Activated naive CD4-positive, alpha-beta T cell treated with anti-CD3 and anti-CD28 coated beads, Interleukin-2, amount 50 U/mL, for 72 hours (primary cell): ENCODE results near the gene TRIM59. TPM values are rescaled to one million over a fixed set of nuclear protein-coding genes. Genes with fewer than 3 reads are reported as not detected.

Experiments
- ATAC-seq, 2 donors: fragments of 150-1000 bp; cut with Tn5 transposase; 2 replicates each; pipeline ENCODE4 v1.10.0; 2021; ENCODE audit warnings: mild to moderate bottlenecking in 2 of 2, moderate library complexity in 2 of 2
- DNase-seq, 2 donors: peaks; one replicate each; pipeline ENCODE4 v3.0.0; 2021 to 2022; ENCODE audit warnings: low spot score in 2 of 2
- H3K27ac Mint-ChIP-seq, 2 donors: one replicate each; pipeline ENCODE4 v1.8.0; 2022; ENCODE audit warnings: mild to moderate bottlenecking in 2 of 2, mixed read lengths in 2 of 2
- H3K36me3 Mint-ChIP-seq, 2 donors: one replicate each; pipeline ENCODE4 v1.8.0; 2022; ENCODE audit warnings: mixed read lengths in 2 of 2
- H3K9me3 Mint-ChIP-seq, 2 donors: one replicate each; pipeline ENCODE4 v1.8.0; 2022; ENCODE audit warnings: mixed read lengths in 2 of 2
- total RNA-seq, 2 donors: library from RNA; stranded (reverse); gene quantifications; one replicate each; pipeline ENCODE4 v1.2.3, GENCODE V29; 2022

The TRIM59 gene, protein sequence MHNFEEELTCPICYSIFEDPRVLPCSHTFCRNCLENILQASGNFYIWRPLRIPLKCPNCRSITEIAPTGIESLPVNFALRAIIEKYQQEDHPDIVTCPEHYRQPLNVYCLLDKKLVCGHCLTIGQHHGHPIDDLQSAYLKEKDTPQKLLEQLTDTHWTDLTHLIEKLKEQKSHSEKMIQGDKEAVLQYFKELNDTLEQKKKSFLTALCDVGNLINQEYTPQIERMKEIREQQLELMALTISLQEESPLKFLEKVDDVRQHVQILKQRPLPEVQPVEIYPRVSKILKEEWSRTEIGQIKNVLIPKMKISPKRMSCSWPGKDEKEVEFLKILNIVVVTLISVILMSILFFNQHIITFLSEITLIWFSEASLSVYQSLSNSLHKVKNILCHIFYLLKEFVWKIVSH
- 10 to 100 TPM; 28.7 to 31.1 TPM for total RNA-seq

DNA sequence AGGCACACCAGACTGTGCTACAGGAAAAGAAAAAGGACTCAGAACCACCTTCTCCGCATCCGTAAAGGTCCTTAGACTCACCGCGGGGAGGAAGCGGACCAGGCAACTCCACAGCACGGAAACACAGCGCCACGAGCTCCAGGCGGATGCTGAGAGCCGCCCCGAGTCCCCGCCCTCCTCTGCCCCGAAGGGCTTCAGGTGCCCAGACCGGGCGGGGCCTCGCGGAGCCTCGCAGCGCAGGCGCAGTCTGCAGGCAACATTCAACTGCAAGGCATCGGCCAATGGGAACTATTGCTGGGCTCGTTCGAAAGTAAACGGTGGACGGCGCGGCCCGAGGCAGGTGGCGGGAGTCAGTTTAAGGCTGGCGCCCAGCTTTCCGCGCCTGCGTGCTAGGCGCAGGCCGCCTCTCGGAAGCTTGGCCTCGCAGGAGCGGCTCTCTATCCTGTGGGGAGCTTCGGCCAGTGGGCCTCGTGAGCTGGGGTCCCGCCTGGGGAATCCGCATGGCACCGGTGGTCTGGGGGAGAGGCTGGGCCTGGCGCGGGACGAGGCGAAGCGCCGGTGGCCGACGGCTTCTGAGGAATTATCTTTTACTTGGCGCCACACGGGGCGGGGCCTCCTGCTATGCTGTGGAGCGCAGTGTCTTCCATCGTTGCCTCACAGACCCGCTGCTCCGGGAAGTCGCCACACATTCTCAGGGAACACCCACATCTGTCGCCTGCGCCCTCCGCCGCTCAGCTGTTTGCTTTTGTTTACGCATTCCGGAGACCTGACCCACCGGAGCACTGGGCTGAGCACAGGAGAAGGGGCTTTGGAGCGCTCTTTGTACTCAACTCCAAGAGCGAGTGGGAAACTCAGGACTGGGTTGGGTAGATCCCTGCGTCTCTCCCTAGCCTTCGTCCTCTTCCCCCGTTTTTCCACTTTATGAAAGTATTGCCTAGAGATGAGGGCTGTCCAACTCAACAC is at the start of gene TRIM59:
Gene TRIM59 (minus strand): TSS at position 151 of the 963 bp plus-strand sequence. CDS start 10,603 bp downstream, outside the sequence.
- DNase-seq (peak; percentile 96 to 99), ATAC-seq (peak; percentile 94 to 95)
- Mint-ChIP-seq H3K36me3 (peaks cover 20 to 48% of the 10 kb centered on the region in 2 donors), H3K27ac (peak within 1 kb of the TSS; percentile 97 to 98), H3K9me3 (peaks cover 0 to 4% of the 10 kb centered on the region in 2 donors)

DNA sequence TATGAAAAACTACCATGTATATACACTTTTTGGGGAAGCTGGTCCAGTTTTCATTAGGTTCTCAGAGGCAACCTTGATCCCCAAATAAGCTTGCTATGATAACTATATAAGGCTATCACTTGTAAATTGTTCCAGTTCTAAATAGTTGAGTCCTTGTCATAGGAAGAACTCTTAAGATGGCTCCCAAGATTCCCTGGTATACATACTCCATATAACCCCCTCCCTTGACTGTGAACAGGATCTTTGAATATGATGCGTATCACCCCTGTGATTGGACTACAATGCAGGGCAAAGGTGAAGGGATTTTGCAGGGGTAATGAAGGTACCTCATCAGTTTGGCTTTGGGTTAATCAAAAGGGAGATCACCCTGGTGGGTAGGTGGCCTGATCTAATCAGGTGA is 48.6 kb upstream of the TRIM59 start:
- ATAC-seq: peak in 1 of 2 donors; percentile 16
- no peaks in the 10 kb centered on the region for H3K9me3 Mint-ChIP-seq
- H3K27ac Mint-ChIP-seq: no peak overlapping the region
- no peak for DNase-seq
- H3K36me3 Mint-ChIP-seq: peaks cover 0 to 27% of the 10 kb centered on the region in 2 donors

DNA sequence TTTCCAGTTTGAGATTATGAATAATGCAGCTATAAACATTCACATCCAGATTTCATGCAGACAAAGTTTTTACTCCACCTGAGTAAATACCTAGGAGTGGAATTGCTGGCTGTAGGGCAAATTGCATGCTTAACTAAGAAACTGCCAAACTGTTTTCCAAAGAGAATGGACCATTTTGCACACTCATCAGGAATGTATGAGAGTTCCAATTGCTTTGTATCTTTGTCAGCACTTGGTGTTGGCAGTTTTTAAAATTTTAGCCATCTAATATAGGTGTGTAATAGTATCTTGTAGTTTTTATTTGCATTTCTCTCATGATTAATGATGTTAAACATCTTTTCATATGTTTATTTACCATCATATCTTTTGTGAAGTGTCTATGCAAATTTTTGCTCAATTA is 40.6 kb upstream of the TRIM59 start:
- no peak for ATAC-seq
- Mint-ChIP-seq H3K9me3 (no peaks in the 10 kb centered on the region), H3K36me3 (no peaks in the 10 kb centered on the region), H3K27ac (no peak overlapping the region)
- DNase-seq: no peak

DNA sequence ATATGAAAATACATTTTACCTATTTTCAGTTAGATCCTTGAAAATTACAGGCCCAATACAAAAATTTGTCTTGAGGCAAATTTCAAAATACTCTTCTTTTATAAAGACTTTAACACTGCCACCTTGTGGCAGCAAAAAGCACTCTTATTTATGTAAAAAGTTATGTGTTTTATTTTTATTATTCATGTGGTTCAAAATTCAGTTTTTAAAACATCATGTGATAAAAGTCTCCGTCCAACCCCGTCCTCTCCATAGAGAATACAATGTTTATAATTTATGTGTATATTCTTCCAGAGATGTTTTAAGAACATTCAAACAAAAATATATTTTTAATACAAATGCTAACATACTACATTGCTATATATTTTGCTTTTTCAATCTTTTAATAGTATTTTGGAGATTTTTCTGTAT is 36.9 kb upstream of the TRIM59 start:
- DNase-seq (no peak), ATAC-seq (no peak)
- no peaks in the 10 kb centered on the region for H3K36me3 Mint-ChIP-seq
- no peak overlapping the region for H3K27ac Mint-ChIP-seq
- no peaks in the 10 kb centered on the region for H3K9me3 Mint-ChIP-seq

DNA sequence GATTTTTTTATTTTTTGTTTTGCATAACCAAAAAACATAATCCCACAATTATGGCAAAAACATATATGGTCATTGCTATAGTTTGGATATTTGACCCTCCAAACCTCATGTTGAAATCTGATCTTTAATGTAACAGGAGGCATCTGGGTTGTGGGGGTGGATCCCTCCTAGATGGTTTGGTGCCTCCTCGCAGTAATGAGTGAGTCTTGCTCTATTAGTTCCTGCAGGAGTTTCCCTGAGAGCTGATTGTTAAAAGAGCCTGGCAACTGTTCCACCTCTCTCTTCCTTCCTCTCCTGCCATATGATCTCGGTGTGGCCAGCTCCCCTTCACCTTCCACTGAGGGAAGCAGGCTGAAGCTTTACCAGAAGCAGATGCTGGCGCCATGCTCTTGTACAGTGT is 33.2 kb upstream of the TRIM59 start:
- no peaks in the 10 kb centered on the region for H3K9me3 Mint-ChIP-seq
- ATAC-seq (no peak), DNase-seq (no peak)
- H3K27ac Mint-ChIP-seq: no peak overlapping the region
- no peaks in the 10 kb centered on the region for H3K36me3 Mint-ChIP-seq

DNA sequence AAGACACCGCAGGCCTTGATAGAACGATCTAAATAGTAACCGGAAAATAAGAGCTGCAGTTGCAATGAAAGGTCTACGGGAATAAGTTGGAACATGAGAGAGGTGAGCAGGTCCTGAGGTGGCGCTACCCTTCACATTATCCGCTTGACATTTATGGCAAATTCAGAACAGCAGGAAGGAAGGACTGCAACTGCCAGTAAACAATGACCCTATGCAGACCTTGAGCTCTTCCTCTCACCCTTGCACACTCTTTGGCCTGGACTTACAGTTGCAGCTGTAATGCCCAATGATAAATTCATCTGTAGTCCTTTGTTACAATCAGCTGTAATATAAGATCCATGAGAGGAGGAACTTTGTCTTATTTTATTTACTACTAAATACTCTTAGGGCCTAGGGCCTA is 32.3 kb upstream of the TRIM59 start:
- Mint-ChIP-seq H3K9me3 (no peaks in the 10 kb centered on the region), H3K36me3 (no peaks in the 10 kb centered on the region), H3K27ac (no peak overlapping the region)
- DNase-seq (no peak), ATAC-seq (no peak)

DNA sequence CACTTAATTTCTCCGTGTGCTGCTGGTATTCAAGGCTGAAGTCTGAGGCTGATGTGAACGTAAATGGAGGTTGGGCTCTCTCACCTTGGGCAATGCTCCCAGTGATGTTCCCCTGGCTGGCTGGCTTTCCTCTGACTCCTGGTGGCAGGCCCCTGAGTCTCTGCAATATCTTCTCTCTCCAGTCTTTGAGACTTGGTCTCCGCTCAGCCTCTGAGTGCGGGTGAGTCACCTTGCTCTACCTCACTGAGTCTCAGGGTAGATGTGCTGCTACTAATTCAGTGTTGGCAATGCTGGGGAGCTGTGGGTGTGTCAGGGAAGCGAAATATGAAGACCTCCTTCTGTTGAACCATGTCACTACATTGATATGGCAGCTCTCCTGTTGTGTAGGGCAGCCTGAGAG is 31.3 kb upstream of the TRIM59 start:
- ATAC-seq: no peak
- H3K9me3 Mint-ChIP-seq: no peaks in the 10 kb centered on the region
- no peak for DNase-seq
- no peaks in the 10 kb centered on the region for H3K36me3 Mint-ChIP-seq
- H3K27ac Mint-ChIP-seq: no peak overlapping the region

DNA sequence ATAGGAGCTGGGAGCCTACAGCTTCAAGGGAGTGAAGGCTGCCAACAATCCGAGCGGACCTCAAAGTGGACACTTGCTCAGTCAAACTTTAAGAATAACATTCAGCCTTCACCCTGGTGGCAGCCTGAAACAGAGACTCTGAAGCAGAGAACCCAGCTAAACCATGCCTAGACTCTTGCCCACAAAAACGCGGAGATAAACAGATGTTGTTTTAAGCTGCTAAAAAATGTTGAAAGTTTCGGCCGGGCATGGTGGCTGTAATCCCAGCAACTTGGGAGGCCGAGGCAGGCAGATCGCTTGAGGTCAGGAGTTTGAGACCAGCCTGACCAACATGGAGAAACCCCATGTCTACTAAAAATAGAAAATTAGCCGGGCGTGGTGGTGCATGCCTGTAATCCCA is 29.8 kb upstream of the TRIM59 start:
- no peak for DNase-seq
- Mint-ChIP-seq H3K27ac (no peak overlapping the region), H3K9me3 (no peaks in the 10 kb centered on the region), H3K36me3 (peaks cover 0 to 5% of the 10 kb centered on the region in 2 donors)
- no peak for ATAC-seq

DNA sequence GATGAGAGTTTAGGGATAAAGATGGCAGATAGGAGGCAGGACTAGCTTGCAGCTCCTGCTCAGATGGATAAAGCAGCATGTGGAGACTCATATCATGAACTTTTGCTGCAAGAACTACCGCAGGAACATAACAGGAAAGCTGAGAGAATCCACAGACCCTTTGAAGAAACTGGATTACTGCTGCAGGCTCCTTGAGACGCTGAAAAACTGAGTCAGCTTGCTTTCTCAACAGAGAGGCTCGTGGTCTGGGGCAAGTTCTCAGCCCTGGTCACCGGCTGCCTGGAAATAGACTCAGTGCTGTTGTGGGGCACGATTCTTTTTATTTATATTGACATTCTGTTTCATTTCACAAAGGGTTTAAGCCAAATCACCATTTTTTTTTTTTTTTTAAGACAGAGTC is 28.8 kb upstream of the TRIM59 start:
- Mint-ChIP-seq H3K36me3 (peaks cover 0 to 5% of the 10 kb centered on the region in 2 donors), H3K9me3 (no peaks in the 10 kb centered on the region), H3K27ac (no peak overlapping the region)
- DNase-seq (no peak), ATAC-seq (no peak)

DNA sequence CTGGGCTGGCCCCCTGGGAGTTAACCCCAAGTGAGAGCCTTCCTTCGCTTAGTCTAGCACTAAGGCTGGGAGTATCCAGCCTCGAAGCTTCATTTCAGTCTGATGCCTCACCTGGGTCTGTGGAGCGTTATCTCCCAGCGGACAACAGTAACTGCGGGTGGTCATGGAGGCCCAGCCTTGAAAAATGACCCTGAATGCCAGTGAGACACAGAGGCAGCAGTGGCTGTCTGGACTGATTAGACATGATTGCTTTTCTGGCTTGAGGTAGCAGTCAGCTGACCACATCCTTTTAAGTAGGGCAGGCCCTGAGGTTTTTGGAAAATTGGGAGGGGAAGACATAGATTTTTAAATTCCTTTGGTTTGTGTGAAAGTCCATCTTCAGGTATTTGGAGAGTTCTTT is 28.2 kb upstream of the TRIM59 start:
- ATAC-seq (no peak), DNase-seq (no peak)
- Mint-ChIP-seq H3K27ac (no peak overlapping the region), H3K9me3 (no peaks in the 10 kb centered on the region), H3K36me3 (peaks cover 0 to 5% of the 10 kb centered on the region in 2 donors)

DNA sequence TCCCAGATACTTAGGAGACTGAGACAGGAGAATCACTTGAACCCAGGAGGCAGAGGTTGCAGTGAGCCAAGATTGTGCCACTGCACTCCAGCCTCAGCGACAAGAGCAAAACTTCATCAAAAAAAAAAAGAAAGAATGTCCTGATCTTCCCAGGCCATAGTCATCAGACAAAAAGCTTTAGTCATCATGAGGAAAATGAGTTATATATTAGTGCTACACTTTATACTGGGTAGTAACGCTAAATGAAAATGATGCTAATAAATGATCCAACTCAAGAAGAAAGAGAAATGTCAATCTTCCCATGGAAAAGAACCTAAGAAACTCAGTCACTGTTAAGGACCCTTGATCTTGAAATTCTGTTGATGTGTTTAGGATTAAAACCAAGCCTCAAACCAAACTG is 26.3 kb upstream of the TRIM59 start:
- DNase-seq (no peak), ATAC-seq (no peak)
- peaks cover 0 to 4% of the 10 kb centered on the region in 2 donors for H3K9me3 Mint-ChIP-seq
- H3K27ac Mint-ChIP-seq: no peak overlapping the region
- H3K36me3 Mint-ChIP-seq: peaks cover 4 to 9% of the 10 kb centered on the region in 2 donors

DNA sequence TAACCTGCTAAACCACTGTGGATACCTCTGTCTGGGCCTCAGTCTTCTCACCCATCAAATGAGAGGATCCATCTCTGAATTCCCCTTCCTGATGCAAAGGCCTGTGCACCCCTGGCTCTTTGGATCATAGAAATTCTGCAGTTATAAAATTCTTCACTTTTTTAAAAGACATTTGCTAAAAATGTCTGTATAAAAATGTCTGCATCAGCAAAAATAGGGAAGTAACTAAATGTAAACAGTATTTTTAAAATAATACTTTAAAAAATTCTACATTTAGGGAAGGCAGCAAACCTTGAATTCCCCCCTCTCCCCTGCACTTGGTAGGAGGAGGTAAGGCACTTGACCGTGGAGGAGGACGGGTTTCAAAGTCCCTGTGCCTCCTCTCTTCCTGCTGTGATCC is 25.6 kb upstream of the TRIM59 start:
- DNase-seq: no peak
- H3K36me3 Mint-ChIP-seq: peaks cover 4 to 12% of the 10 kb centered on the region in 2 donors

DNA sequence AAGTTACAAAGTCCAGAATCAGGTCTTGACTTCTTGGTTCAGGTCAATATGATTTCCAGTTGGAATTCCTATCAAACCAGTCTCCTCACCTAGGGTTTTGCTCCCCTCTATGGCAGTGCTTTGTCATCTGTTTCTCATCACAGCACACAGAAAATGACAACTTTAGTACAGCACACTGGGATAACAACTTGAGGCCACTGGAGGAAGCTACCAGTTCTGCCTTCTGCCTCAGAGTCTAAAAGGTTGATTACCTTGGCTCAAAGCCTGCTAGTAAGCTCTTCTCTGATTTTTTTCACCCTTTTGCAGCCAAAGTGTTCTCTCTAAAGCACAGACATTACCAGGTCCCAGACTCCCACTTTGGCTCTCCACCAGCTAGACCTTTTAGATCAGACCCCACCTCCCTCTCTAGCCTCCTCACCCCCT is 24.8 kb upstream of the TRIM59 start:
- Mint-ChIP-seq H3K9me3 (peaks cover 6 to 10% of the 10 kb centered on the region in 2 donors), H3K27ac (no peak overlapping the region), H3K36me3 (peaks cover 11 to 19% of the 10 kb centered on the region in 2 donors)
- DNase-seq (no peak), ATAC-seq (no peak)

More for the DNA sequence above, 25.6 kb upstream of the TRIM59 start:
- ATAC-seq: no peak
- peaks cover 0 to 4% of the 10 kb centered on the region in 2 donors for H3K9me3 Mint-ChIP-seq
- H3K27ac Mint-ChIP-seq: no peak overlapping the region

DNA sequence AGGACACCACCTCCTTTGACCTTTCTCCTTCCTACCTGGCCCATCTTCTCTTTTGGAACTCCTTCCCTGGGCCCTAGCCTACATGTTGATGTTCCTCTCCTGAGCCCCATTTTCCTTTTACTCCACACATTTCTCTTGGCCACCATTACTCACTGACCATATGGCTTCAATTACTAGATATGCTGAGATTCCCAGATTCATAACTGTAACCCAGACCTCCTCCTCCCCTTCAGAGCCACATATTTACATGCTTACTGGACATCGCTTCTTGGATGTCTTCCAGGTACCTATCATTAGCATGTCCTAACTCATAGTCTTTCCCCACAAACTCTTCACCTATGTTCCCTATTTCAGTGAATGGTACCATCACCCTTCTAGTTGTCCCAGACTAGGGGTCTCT is 24.4 kb upstream of the TRIM59 start:
- ATAC-seq: no peak
- Mint-ChIP-seq H3K27ac (no peak overlapping the region), H3K9me3 (peaks cover 10 to 14% of the 10 kb centered on the region in 2 donors), H3K36me3 (peaks cover 12 to 20% of the 10 kb centered on the region in 2 donors)
- no peak for DNase-seq

DNA sequence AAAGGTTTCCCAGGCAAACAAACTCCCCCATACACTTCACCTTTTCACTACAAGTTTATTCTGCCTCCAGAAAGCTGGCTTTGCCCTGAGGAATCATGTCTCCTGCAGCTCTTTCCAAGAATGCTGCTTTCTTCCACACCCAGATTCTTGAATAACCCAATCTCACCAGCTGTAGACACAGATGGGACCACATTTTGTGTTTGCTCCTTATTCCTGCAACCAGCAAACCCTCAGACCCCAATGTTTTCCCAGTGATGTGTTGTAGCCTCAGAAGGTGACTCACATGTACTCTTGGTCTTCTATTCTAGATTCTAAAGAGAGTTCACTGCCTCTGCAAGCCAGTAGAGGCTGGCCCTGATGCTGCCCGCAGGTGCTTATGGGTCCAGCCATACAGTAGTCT is 23.6 kb upstream of the TRIM59 start:
- H3K36me3 Mint-ChIP-seq: peaks cover 12 to 20% of the 10 kb centered on the region in 2 donors
- H3K9me3 Mint-ChIP-seq: peaks cover 13 to 14% of the 10 kb centered on the region in 2 donors
- no peak overlapping the region for H3K27ac Mint-ChIP-seq
- DNase-seq (no peak), ATAC-seq (no peak)

DNA sequence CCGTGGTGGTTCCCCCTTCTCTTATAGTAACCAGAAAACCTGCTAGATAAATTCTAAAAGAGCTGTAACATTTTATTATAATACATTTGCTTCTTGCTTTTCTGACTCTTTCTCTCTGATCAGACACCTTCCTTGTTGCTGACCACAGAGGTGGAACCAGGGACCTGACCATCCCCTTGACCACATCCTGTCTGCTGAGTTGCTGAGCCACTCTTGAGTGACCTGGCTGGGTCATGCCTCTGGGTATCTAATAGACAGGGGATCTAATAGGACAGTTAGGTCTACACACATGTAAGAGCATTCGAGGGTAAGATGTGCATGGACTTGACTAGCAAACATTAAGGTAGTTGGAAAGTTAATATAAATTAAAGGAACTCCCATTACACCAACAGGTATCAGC is 22.8 kb upstream of the TRIM59 start:
- DNase-seq (no peak), ATAC-seq (no peak)
- H3K9me3 Mint-ChIP-seq: peaks cover 13 to 14% of the 10 kb centered on the region in 2 donors
- no peak overlapping the region for H3K27ac Mint-ChIP-seq
- peaks cover 12 to 20% of the 10 kb centered on the region in 2 donors for H3K36me3 Mint-ChIP-seq

DNA sequence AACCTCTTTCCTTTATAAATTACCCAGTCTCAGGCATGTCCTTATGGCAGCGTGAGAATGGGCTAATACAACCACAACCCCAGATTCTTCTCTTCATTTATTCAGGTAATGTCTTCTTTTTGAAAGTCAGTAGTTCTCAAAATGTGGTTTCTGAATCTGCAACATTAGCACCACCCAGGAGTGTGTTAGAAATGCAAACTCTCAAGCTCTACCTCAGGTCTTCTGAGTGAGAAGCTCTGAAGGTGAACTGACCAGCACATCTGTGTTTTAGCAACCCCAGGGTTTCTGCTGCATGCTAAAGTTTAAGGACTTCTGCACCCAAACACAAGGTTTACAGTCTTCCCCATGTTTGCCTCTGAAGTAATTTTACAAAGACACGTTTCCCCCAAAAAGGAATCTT is 22.3 kb upstream of the TRIM59 start:
- DNase-seq (no peak), ATAC-seq (no peak)
- Mint-ChIP-seq H3K36me3 (peaks cover 12 to 20% of the 10 kb centered on the region in 2 donors), H3K27ac (no peak overlapping the region), H3K9me3 (peaks cover 13 to 14% of the 10 kb centered on the region in 2 donors)
